Caco-2 (cell line): Measurements from ENCODE around the gene LRRC49. TPM values are rescaled to one million over a fixed set of nuclear protein-coding genes. Genes with fewer than 3 reads are reported as not detected.

Experiments used
- BruUV-seq: library from RNA; stranded (reverse); fragments of 400-500 nt; replicated peaks from 2 replicates; lab custom pipeline; 2021; lab: Mats Ljungman, UMichigan
- CTCF ChIA-PET: fragments of 300-600 bp; sonication (Branson Sonifier 250); formaldehyde crosslinking; loops from one replicate; lab custom pipeline; 2022; ENCODE audit warnings: antibody characterized with exemption; lab: Charles Lee
- POLR2A ChIA-PET: fragments of 300-600 bp; sonication (Branson Sonifier 250); formaldehyde crosslinking; loops from one replicate; lab custom pipeline; 2022; ENCODE audit warnings: antibody characterized with exemption; lab: Charles Lee
- DNase-seq, 2 experiments: peaks; one replicate each; pipeline versions ENCODE4 v3.0.0 to v3.0.0-alpha.2; 2020 to 2022
- H3K27me3 ChIP-seq: replicated peaks from 2 replicates; pipeline ENCODE4 v1.6.0; 2011; ENCODE audit warnings: low read length; ENCODE audit not compliant: control insufficient read depth, insufficient read depth
- H3K36me3 ChIP-seq: 2 replicates; pipeline ENCODE4 v1.5.1; 2011; ENCODE audit warnings: low read length; ENCODE audit not compliant: control insufficient read depth, insufficient read depth
- H3K4me1 ChIP-seq: fragments of 250-450 bp; sonication (Bioruptor Pico); 2 replicates; pipeline ENCODE4 v1.5.1; 2020; ENCODE audit warnings: mild to moderate bottlenecking
- H3K4me3 ChIP-seq: 2 replicates; pipeline ENCODE4 v1.5.1; 2011; ENCODE audit warnings: low read depth, mild to moderate bottlenecking, control low read depth, low read length
- H3K9me3 ChIP-seq: fragments of 250-450 bp; sonication (Bioruptor Pico); 2 replicates; pipeline ENCODE4 v1.5.1; 2020; ENCODE audit warnings: mild to moderate bottlenecking, moderate library complexity
- H3K27ac Mint-ChIP-seq: one replicate; pipeline ENCODE4 v1.8.0; 2022; ENCODE audit warnings: mixed read lengths; ENCODE audit not compliant: unreplicated experiment
- H3K27me3 Mint-ChIP-seq: one replicate; pipeline ENCODE4 v1.8.0; 2022; ENCODE audit warnings: mixed read lengths; ENCODE audit not compliant: insufficient read depth, unreplicated experiment
- H3K36me3 Mint-ChIP-seq: one replicate; pipeline ENCODE4 v1.8.0; 2022; ENCODE audit warnings: mild to moderate bottlenecking, mixed read lengths; ENCODE audit not compliant: insufficient read depth, unreplicated experiment
- H3K4me1 Mint-ChIP-seq: one replicate; pipeline ENCODE4 v1.8.0; 2022; ENCODE audit warnings: low read depth, mixed read lengths; ENCODE audit not compliant: unreplicated experiment
- H3K4me3 Mint-ChIP-seq: one replicate; pipeline ENCODE4 v1.8.0; 2022; ENCODE audit warnings: mild to moderate bottlenecking, moderate library complexity, mixed read lengths; ENCODE audit not compliant: unreplicated experiment
- H3K9me3 Mint-ChIP-seq: one replicate; pipeline ENCODE4 v1.8.0; 2022; ENCODE audit warnings: mixed read lengths; ENCODE audit not compliant: unreplicated experiment
- CTCF ChIP-seq, 2 experiments: fragments of 200-600 bp in 1 of 2; IDR thresholded peaks; 1 replicate in 1 of 2; 2 replicates in 1 of 2; pipeline versions ENCODE4 v1.5.1 to v1.8.0; 2011 to 2022; ENCODE audit warnings: antibody characterized with exemption in 1 of 2, control low read depth in 1 of 2, inconsistent platforms in 1 of 2, low read depth in 1 of 2, low read length in 1 of 2, mild to moderate bottlenecking in 1 of 2, moderate library complexity in 1 of 2; ENCODE audit not compliant: insufficient read depth in 1 of 2, severe bottlenecking in 1 of 2, unreplicated experiment in 1 of 2
- intact Hi-C: fragments of 100-400 bp; cut with micrococcal nuclease; formaldehyde crosslinking; loops from one replicate; pipeline ENCODE4 v1.10.0; 2022; ENCODE audit not compliant: unreplicated experiment
- total RNA-seq: library from RNA; stranded (reverse); gene quantifications from 2 replicates; pipeline ENCODE4 v1.2.3, GENCODE V29; 2022

Gene LRRC49
- total RNA-seq, 1 experiment from 2014 or later = 0.82 TPM

GRCh38 chr15:71051539-71051938, 158.9 kb downstream of the LRRC49 start:
- Mint-ChIP-seq H3K27ac (no peak overlapping the region), H3K9me3 (no peaks in the 10 kb centered on the region), H3K27me3 (peaks cover 10% of the 10 kb centered on the region), H3K36me3 (no peaks in the 10 kb centered on the region), H3K4me3 (no peak overlapping the region), H3K4me1 (no peaks in the 10 kb centered on the region)
- DNase-seq = no peak
- TF ChIP-seq CTCF (IDR thresholded peaks at IDR 0.05; ENCODE audit: insufficient read depth in 1 of 2, low read depth in 1 of 2, low read length in 1 of 2, severe bottlenecking in 1 of 2, unreplicated experiment in 1 of 2) = no peak
- H3K4me1 ChIP-seq = no peaks in the 10 kb centered on the region
- no peak overlapping the region for H3K4me3 ChIP-seq
- H3K36me3 ChIP-seq = no peaks in the 10 kb centered on the region
- CTCF ChIA-PET = no interaction called here
- 0 out of 2 replicates have a peak, but pooled peaks cover 1% of the 10 kb centered on the region for H3K9me3 ChIP-seq
- no peaks in the 10 kb centered on the region; the same call in 1 of the 2 replicates for H3K27me3 ChIP-seq
- BruUV-seq = no TSS peak
- intact Hi-C loops = no loop called here
- POLR2A ChIA-PET = no interaction called here

- TF ChIP-seq CTCF (IDR thresholded peaks at IDR 0.05; ENCODE audit: insufficient read depth in 1 of 2, low read depth in 1 of 2, low read length in 1 of 2, severe bottlenecking in 1 of 2, unreplicated experiment in 1 of 2) = no peak
- peaks cover 8% of the 10 kb centered on the region for H3K27me3 Mint-ChIP-seq
- H3K27ac Mint-ChIP-seq = no peak overlapping the region
- H3K4me1 Mint-ChIP-seq = no peaks in the 10 kb centered on the region
- H3K27me3 ChIP-seq = no peaks in the 10 kb centered on the region; the same call in 1 of the 2 replicates
- no peaks in the 10 kb centered on the region for H3K9me3 Mint-ChIP-seq
- DNase-seq = no peak
- no peak overlapping the region for H3K4me3 ChIP-seq
- H3K4me3 Mint-ChIP-seq = no peak overlapping the region
- H3K4me1 ChIP-seq = no peaks in the 10 kb centered on the region
- ChIA-PET POLR2A (no interaction called here), CTCF (no interaction called here)
- intact Hi-C loops = no loop called here
- no peaks in the 10 kb centered on the region for H3K36me3 Mint-ChIP-seq
- no TSS peak for BruUV-seq
- H3K9me3 ChIP-seq = 0 out of 2 replicates have a peak, but pooled peaks cover 3% of the 10 kb centered on the region
- no peaks in the 10 kb centered on the region for H3K36me3 ChIP-seq
Measured at GRCh38 chr15:71052356-71052755, 159.7 kb downstream of the LRRC49 start.

- Mint-ChIP-seq H3K4me1 (no peaks in the 10 kb centered on the region), H3K27ac (no peak overlapping the region), H3K9me3 (no peaks in the 10 kb centered on the region), H3K4me3 (no peak overlapping the region), H3K36me3 (no peaks in the 10 kb centered on the region), H3K27me3 (peaks cover 8% of the 10 kb centered on the region)
- BruUV-seq = no TSS peak
- ChIA-PET POLR2A (no interaction called here), CTCF (no interaction called here)
- Histone ChIP-seq H3K36me3 (no peaks in the 10 kb centered on the region), H3K9me3 (0 out of 2 replicates have a peak, but pooled peaks cover 3% of the 10 kb centered on the region), H3K27me3 (no peaks in the 10 kb centered on the region; the same call in 1 of the 2 replicates), H3K4me3 (no peak overlapping the region), H3K4me1 (no peaks in the 10 kb centered on the region)
- intact Hi-C loops = no loop called here
- no peak for DNase-seq
- TF ChIP-seq CTCF (IDR thresholded peaks at IDR 0.05; ENCODE audit: insufficient read depth in 1 of 2, low read depth in 1 of 2, low read length in 1 of 2, severe bottlenecking in 1 of 2, unreplicated experiment in 1 of 2) = no peak
Measured at GRCh38 chr15:71054286-71054952, 161.8 kb downstream of the LRRC49 start.
